Lung (tissue), 12 donors: ENCODE measurements around the gene TTLL1. TPM values are rescaled to one million over a fixed set of nuclear protein-coding genes. Genes with fewer than 3 reads are reported as not detected.

Experiments
- ATAC-seq: fragments of 200-7000 bp; cut with Tn5 transposase; one replicate; pipeline ENCODE4 v1.9.1; 2020; ENCODE audit warnings: moderate number of reproducible peaks; ENCODE audit not compliant: insufficient read depth, low FRiP score
- DNase-seq, 3 donors: peaks; one replicate each; pipeline ENCODE4 v3.0.0-alpha.2; 2013 to 2017
- H3K27ac ChIP-seq, 2 donors: one replicate each; pipeline ENCODE4 v1.5.1; 2013; ENCODE audit warnings: mild to moderate bottlenecking in 2 of 2, moderate library complexity in 2 of 2, control low read depth in 1 of 2, inconsistent platforms in 1 of 2, low read depth in 1 of 2, low read length in 1 of 2
- H3K27me3 ChIP-seq, 3 donors: one replicate each; pipeline ENCODE4 v1.5.1; 2013; ENCODE audit warnings: low read length in 2 of 3; ENCODE audit not compliant: control insufficient read depth in 3 of 3, insufficient read depth in 3 of 3
- H3K36me3 ChIP-seq, 4 donors: one replicate each; pipeline ENCODE4 v1.5.1; 2013; ENCODE audit warnings: low read length in 4 of 4, mild to moderate bottlenecking in 1 of 4, moderate library complexity in 1 of 4; ENCODE audit not compliant: control insufficient read depth in 4 of 4, insufficient read depth in 4 of 4
- H3K4me1 ChIP-seq, 5 donors: one replicate each; pipeline ENCODE4 v1.5.1; 2013; ENCODE audit warnings: low read length in 5 of 5, mild to moderate bottlenecking in 2 of 5, moderate library complexity in 1 of 5; ENCODE audit not compliant: control insufficient read depth in 5 of 5, insufficient read depth in 5 of 5
- H3K4me3 ChIP-seq: one replicate; pipeline ENCODE4 v1.5.1; 2013; ENCODE audit warnings: mild to moderate bottlenecking, control low read depth, moderate library complexity
- H3K9ac ChIP-seq, 2 donors: one replicate each; pipeline ENCODE4 v1.5.1; 2013; ENCODE audit warnings: low read length in 2 of 2, control low read depth in 1 of 2; ENCODE audit not compliant: insufficient read depth in 1 of 2
- H3K9me3 ChIP-seq, 4 donors: one replicate each; pipeline ENCODE4 v1.5.1; 2013; ENCODE audit warnings: low read length in 3 of 4, mild to moderate bottlenecking in 1 of 4, moderate library complexity in 1 of 4; ENCODE audit not compliant: control insufficient read depth in 4 of 4, insufficient read depth in 3 of 4
- WGBS, 2 donors: extraction: QIAGEN DNeasy Blood & Tissue Kit; methylation state at CpG; one replicate each; pipeline ENCODE4 v1.1.7; 2013; 5-methylcytosine and 5-hydroxymethylcytosine counted together
- polyA plus RNA-seq, 2 donors: library from polyadenylated mRNA; stranded (reverse); fragments of 200-250 nt; gene quantifications; one replicate each; pipeline ENCODE4 v1.2.1, GENCODE V29; 2013
- total RNA-seq, 2 donors: library from RNA; depleted of rRNA in 1 of 2; stranded (reverse); fragments of >200 nt in 1 of 2; gene quantifications; one replicate each; pipeline ENCODE4 v1.2.1, GENCODE V29; 2014 to 2021
- TF ChIP-seq, protein P1 (sequence below): IDR thresholded peaks from 2 replicates; pipeline ENCODE4 v1.5.1; 2012; ENCODE audit warnings: mild to moderate bottlenecking; ENCODE audit errors: control extremely low read depth, extremely low read depth
- donor health status: control.
- donor health status: control.
- donor health status: Bipolar disorder and iron deficiency.
- donor health status: healthy.
- donor health status: DM: yes; HTN: yes; CAD: no.

The TTLL1 gene
- total and polyA plus RNA-seq, 4 donors, result 3.8 to 8.0 (median 5.6) TPM

DNA sequence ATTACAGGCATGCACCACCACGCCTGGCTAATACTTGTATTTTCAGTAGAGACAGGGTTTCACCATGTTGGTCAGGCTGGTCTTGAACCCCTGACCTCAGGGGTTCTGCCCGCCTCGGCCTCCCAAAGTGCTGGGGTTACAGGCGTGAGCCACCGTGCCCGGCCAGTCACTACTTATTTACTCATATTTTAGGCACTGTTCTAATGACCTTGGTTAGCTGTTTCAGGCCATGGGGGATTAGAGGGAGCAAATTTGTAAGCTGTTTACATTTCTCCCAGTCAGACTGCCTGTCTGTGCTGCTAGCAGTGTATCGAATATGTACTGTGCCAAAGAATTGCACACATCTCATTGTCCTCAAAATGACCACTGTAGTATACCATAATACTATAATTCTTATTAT, 41.6 kb downstream of the TTLL1 start:
- 92 to 96% methylated on average over 7 of the region's 7 CpGs for WGBS, 2 donors
- peaks cover 0 to 2% (median 0%) of the 10 kb centered on the region in 5 donors for H3K4me1 ChIP-seq
- ATAC-seq (no peak), DNase-seq (no peak)
- H3K4me3 ChIP-seq, result no peak overlapping the region
- no peaks in the 10 kb centered on the region for H3K9me3 ChIP-seq
- no peaks in the 10 kb centered on the region for H3K27me3 ChIP-seq
- TF ChIP-seq, protein P1, sequence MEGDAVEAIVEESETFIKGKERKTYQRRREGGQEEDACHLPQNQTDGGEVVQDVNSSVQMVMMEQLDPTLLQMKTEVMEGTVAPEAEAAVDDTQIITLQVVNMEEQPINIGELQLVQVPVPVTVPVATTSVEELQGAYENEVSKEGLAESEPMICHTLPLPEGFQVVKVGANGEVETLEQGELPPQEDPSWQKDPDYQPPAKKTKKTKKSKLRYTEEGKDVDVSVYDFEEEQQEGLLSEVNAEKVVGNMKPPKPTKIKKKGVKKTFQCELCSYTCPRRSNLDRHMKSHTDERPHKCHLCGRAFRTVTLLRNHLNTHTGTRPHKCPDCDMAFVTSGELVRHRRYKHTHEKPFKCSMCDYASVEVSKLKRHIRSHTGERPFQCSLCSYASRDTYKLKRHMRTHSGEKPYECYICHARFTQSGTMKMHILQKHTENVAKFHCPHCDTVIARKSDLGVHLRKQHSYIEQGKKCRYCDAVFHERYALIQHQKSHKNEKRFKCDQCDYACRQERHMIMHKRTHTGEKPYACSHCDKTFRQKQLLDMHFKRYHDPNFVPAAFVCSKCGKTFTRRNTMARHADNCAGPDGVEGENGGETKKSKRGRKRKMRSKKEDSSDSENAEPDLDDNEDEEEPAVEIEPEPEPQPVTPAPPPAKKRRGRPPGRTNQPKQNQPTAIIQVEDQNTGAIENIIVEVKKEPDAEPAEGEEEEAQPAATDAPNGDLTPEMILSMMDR, result no peak
- no peak overlapping the region for H3K9ac ChIP-seq
- H3K27ac ChIP-seq, result no peak overlapping the region
- H3K36me3 ChIP-seq, result peaks cover 0 to 8% (median 4%) of the 10 kb centered on the region in 4 donors

DNA sequence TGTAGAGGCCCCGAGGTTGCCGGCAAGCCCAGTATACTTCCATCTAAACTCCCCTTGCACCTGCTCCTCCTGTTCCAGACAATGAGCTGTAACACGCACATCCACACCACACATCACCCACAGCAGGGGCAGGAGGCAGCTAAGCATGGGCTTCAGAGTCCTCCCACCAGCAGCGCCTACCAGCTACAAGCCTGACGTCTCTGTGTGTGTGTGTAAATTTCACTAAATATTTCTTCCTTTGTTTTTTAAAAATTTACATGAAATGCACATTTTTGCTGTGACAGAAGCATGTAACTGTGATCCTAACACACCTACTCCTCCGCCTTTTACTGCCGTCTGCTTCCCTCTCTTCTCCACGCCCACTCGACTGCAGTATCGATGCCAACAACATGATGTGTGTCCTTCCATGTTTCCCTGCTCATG, 44.9 kb downstream of the TTLL1 start:
- Histone ChIP-seq H3K9ac (no peak overlapping the region), H3K36me3 (peaks cover 0 to 4% (median 0%) of the 10 kb centered on the region in 4 donors), H3K4me1 (peaks cover 0 to 8% (median 0%) of the 10 kb centered on the region in 5 donors), H3K4me3 (no peak overlapping the region), H3K27me3 (no peaks in the 10 kb centered on the region), H3K9me3 (no peaks in the 10 kb centered on the region), H3K27ac (no peak overlapping the region)
- ATAC-seq (no peak), DNase-seq (no peak)
- 92 to 93% methylated on average over 10 of the region's 10 CpGs for WGBS, 2 donors
- TF ChIP-seq, protein P1, result no peak

DNA sequence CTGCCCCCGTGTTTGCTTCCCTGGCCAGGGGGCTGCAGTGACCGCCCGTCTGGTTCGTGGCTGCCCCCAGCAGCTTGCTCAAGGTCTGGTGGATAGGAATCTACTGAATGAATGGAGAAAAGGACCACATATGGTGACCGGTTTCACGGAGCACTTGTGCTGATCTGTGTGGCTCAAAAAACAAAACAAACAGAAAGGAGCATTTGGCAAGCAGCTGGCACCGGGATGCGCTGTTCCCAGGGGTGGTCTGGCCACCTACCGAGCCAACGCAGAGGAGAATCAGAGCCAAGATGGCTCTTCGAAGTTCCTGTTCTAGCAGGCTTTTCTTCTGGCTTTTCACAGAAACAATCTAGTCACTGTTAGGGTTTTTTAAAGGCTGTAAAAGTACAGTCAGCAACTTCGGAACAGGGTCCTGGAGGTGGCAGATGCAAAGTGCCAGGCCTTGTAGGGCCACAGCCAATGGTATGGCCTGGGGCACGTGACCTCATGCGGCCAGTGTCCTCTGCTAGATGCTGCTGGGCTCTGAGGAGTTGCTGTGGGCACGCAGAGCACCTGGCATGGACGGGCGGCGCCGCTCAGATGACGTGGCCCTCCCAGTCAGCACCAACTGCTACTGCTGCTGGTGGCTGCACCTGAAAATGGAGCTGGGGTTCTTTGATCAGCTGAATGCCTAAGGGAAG, 47.0 kb downstream of the TTLL1 start:
- no peak overlapping the region for H3K4me3 ChIP-seq
- H3K4me1 ChIP-seq, result peaks cover 0 to 8% (median 0%) of the 10 kb centered on the region in 5 donors
- no peak overlapping the region for H3K27ac ChIP-seq
- H3K27me3 ChIP-seq, result no peaks in the 10 kb centered on the region
- H3K9me3 ChIP-seq, result no peaks in the 10 kb centered on the region
- DNase-seq (peak; percentile 30 to 42 (median 31)), ATAC-seq (no peak)
- H3K9ac ChIP-seq, result no peak overlapping the region
- 85 to 91% methylated on average over 20 of the region's 20 CpGs for WGBS, 2 donors
- TF ChIP-seq, protein P1, result no peak
- H3K36me3 ChIP-seq, result peaks cover 0 to 4% (median 0%) of the 10 kb centered on the region in 4 donors
